IMR-90 (cell line): ENCODE measurements around the gene DNAH8. TPM values are rescaled to one million over a fixed set of nuclear protein-coding genes. Genes with fewer than 3 reads are reported as not detected.

Source experiments
- ATAC-seq: fragments of 200-7000 bp; cut with Tn5 transposase; 2 replicates; pipeline ENCODE4 v1.9.1; 2020; ENCODE audit warnings: low read depth, mild to moderate bottlenecking, moderate library complexity
- BruUV-seq: library from RNA; stranded (reverse); fragments of 400-500 nt; replicated peaks from 2 replicates; lab custom pipeline; 2021; lab: Mats Ljungman, UMichigan
- CTCF ChIA-PET: fragments of 300-600 bp; formaldehyde crosslinking; extraction: SDS; loops from one replicate; lab custom pipeline; 2021; ENCODE audit warnings: antibody characterized with exemption; lab: Yijun Ruan, JAX
- POLR2A ChIA-PET: fragments of 300-600 bp; sonication (Branson Sonifier 250); formaldehyde crosslinking; loops from one replicate; lab custom pipeline; 2022; ENCODE audit warnings: antibody characterized with exemption; ENCODE audit not compliant: unreplicated experiment; lab: Charles Lee
- DNase-seq: peaks from one replicate; pipeline ENCODE4 v3.0.0; 2013
- H2AFZ ChIP-seq: replicated peaks from 2 replicates; pipeline ENCODE3; 2013; ENCODE audit warnings: low read length, mild to moderate bottlenecking; ENCODE audit not compliant: poor library complexity
- H2AK5ac ChIP-seq: 2 replicates; pipeline ENCODE4 v1.6.1; 2013; ENCODE audit warnings: low read depth, low read length, inconsistent platforms
- H2AK9ac ChIP-seq: replicated peaks from 2 replicates; pipeline ENCODE3; 2013; ENCODE audit warnings: mild to moderate bottlenecking, low read depth, low read length, moderate library complexity; ENCODE audit not compliant: poor library complexity
- H2BK120ac ChIP-seq: 2 replicates; pipeline ENCODE4 v1.6.1; 2013; ENCODE audit warnings: low read depth, low read length, inconsistent platforms
- H2BK15ac ChIP-seq: 3 replicates; pipeline ENCODE4 v1.6.1; 2013; ENCODE audit warnings: low read depth, low read length, inconsistent platforms
- H2BK20ac ChIP-seq: 2 replicates; pipeline ENCODE4 v1.6.1; 2013; ENCODE audit warnings: low read depth, mild to moderate bottlenecking, inconsistent platforms, low read length, moderate library complexity
- H2BK5ac ChIP-seq: 2 replicates; pipeline ENCODE4 v1.6.1; 2013; ENCODE audit warnings: mild to moderate bottlenecking, low read depth, low read length, inconsistent platforms; ENCODE audit not compliant: poor library complexity, severe bottlenecking
- H3K14ac ChIP-seq: replicated peaks from 2 replicates; pipeline ENCODE4 v1.6.1; 2013; ENCODE audit warnings: low read depth, low read length, inconsistent platforms
- H3K18ac ChIP-seq: 2 replicates; pipeline ENCODE4 v1.6.1; 2013; ENCODE audit warnings: low read depth, low read length, control low read depth
- H3K23ac ChIP-seq: 2 replicates; pipeline ENCODE4 v1.6.1; 2013; ENCODE audit warnings: low read depth, low read length, inconsistent platforms
- H3K27ac ChIP-seq: 2 replicates; pipeline ENCODE4 v1.5.1; 2013; ENCODE audit warnings: mild to moderate bottlenecking, control low read depth, low read length; ENCODE audit not compliant: insufficient read depth
- H3K27me3 ChIP-seq: 2 replicates; pipeline ENCODE4 v1.6.1; 2013; ENCODE audit warnings: low read length; ENCODE audit not compliant: control insufficient read depth, insufficient read depth
- H3K36me3 ChIP-seq: 2 replicates; pipeline ENCODE4 v1.6.1; 2013; ENCODE audit warnings: low read length, mixed read lengths; ENCODE audit not compliant: control insufficient read depth, insufficient read depth
- H3K4ac ChIP-seq: 2 replicates; pipeline ENCODE4 v1.6.1; 2013; ENCODE audit warnings: low read depth, low read length, inconsistent platforms
- H3K4me1 ChIP-seq: 2 replicates; pipeline ENCODE4 v1.6.1; 2013; ENCODE audit warnings: low read length, mixed read lengths; ENCODE audit not compliant: control insufficient read depth, insufficient read depth
- H3K4me2 ChIP-seq: 2 replicates; pipeline ENCODE4 v1.6.1; 2013; ENCODE audit warnings: low read depth, mild to moderate bottlenecking, control low read depth, low read length, moderate library complexity
- H3K4me3 ChIP-seq: 2 replicates; pipeline ENCODE4 v1.5.1; 2013; ENCODE audit warnings: low read depth, mild to moderate bottlenecking, control low read depth, low read length, moderate library complexity; ENCODE audit not compliant: insufficient read depth
- H3K56ac ChIP-seq: 2 replicates; pipeline ENCODE4 v1.6.1; 2013; ENCODE audit warnings: low read length, inconsistent platforms; ENCODE audit not compliant: insufficient read depth; ENCODE audit errors: extremely low read depth
- H3K79me1 ChIP-seq, 2 experiments: 2 replicates each; pipeline ENCODE4 v1.6.1; 2013; ENCODE audit warnings: low read length in 2 of 2, inconsistent platforms in 1 of 2, low read depth in 1 of 2
- H3K9ac ChIP-seq: 2 replicates; pipeline ENCODE4 v1.6.1; 2013; ENCODE audit warnings: low read depth, low read length, control low read depth
- H3K9me1 ChIP-seq: 2 replicates; pipeline ENCODE4 v1.6.1; 2013; ENCODE audit warnings: low read length, inconsistent platforms; ENCODE audit not compliant: insufficient read depth
- H3K9me3 ChIP-seq: 2 replicates; pipeline ENCODE4 v1.6.1; 2013; ENCODE audit warnings: low read length; ENCODE audit not compliant: control insufficient read depth, insufficient read depth
- H4K20me1 ChIP-seq: 2 replicates; pipeline ENCODE4 v1.6.1; 2013; ENCODE audit warnings: low read length, inconsistent platforms; ENCODE audit not compliant: insufficient read depth
- H4K5ac ChIP-seq: 2 replicates; pipeline ENCODE4 v1.6.1; 2013; ENCODE audit warnings: mild to moderate bottlenecking, low read depth, low read length, control low read depth
- H4K8ac ChIP-seq, 2 experiments: 2 replicates each; pipeline ENCODE4 v1.6.1; 2013; ENCODE audit warnings: low read depth in 2 of 2, low read length in 2 of 2, control low read depth in 1 of 2, inconsistent platforms in 1 of 2
- H4K91ac ChIP-seq: 2 replicates; pipeline ENCODE4 v1.6.1; 2013; ENCODE audit warnings: low read depth, low read length, inconsistent platforms; ENCODE audit not compliant: insufficient read depth
- CTCF ChIP-seq: conservative IDR thresholded peaks from 2 replicates; pipeline ENCODE4 v1.5.1; 2012; ENCODE audit warnings: mild to moderate bottlenecking, low read depth, low read length, improper control_type of control experiment
- FOS ChIP-seq: fragments of 150-350 bp; IDR thresholded peaks from 2 replicates; pipeline ENCODE4 v1.6.1; 2016; ENCODE audit warnings: low read depth, low read length
- MXI1 ChIP-seq: IDR thresholded peaks from 2 replicates; pipeline ENCODE4 v1.6.1; 2012; ENCODE audit warnings: low read depth, mild to moderate bottlenecking, low read length, moderate library complexity, borderline replicate concordance
- NFE2L2 ChIP-seq: fragments of 150-350 bp; IDR thresholded peaks from 2 replicates; pipeline ENCODE4 v1.6.1; 2016; ENCODE audit warnings: low read depth, mild to moderate bottlenecking, low read length
- POLR2A ChIP-seq: IDR thresholded peaks from 2 replicates; pipeline ENCODE4 v1.6.1; 2012; ENCODE audit warnings: mild to moderate bottlenecking, low read depth, low read length
- SMC3 ChIP-seq: fragments of 150-350 bp; IDR thresholded peaks from 2 replicates; pipeline ENCODE4 v1.6.1; 2016; ENCODE audit warnings: low read depth, mild to moderate bottlenecking, antibody characterized with exemption, low read length, moderate library complexity
- WGBS, 2 experiments: methylation state at CpG; one replicate each; pipeline versions ENCODE4 v1.1.5 to v1.1.7; 2013; ENCODE audit warnings: missing lambda C conversion rate in 2 of 2; ENCODE audit not compliant: insufficient read length in 1 of 2; ENCODE audit errors: extremely low coverage in 2 of 2; 5-methylcytosine and 5-hydroxymethylcytosine counted together
- dilution Hi-C: fragments of 300-500 bp; cut with HindIII; formaldehyde crosslinking; loops from one replicate; pipeline ENCODE4 v1.14.3; 2018; ENCODE audit warnings: low sequenced_read_pairs; ENCODE audit not compliant: unreplicated experiment
- in situ Hi-C: fragments of 300-500 bp; cut with MboI; formaldehyde crosslinking; loops from 3 replicates; pipeline ENCODE4 v1.14.3; 2019; ENCODE audit warnings: low sequenced_read_pairs, inconsistent platforms, mixed read lengths
- intact Hi-C: fragments of 100-400 bp; cut with micrococcal nuclease; formaldehyde crosslinking; loops from 2 replicates; pipeline ENCODE4 v1.10.0; 2022
- polyA plus RNA-seq, 3 experiments: library from polyadenylated mRNA; depleted of rRNA; stranded (reverse); fragments of >200 nt; gene quantifications; 2 replicates each; pipeline ENCODE4 v1.2.3, GENCODE V29; 2012; ENCODE audit warnings: low replicate concordance in 1 of 3
- total RNA-seq: library from RNA; depleted of rRNA; stranded (reverse); fragments of >200 nt; gene quantifications from 2 replicates; pipeline ENCODE4 v1.2.3, GENCODE V29; 2012

Gene DNAH8
- total and polyA plus RNA-seq, 2 of the 4 experiments (the other 2 are of a cell fraction): not detected

GRCh38 chr6:38865521-38866174 is 150.5 kb downstream of the DNAH8 start:
- DNase-seq: no peak
- H2AK9ac ChIP-seq: no peak overlapping the region
- ChIA-PET CTCF (interaction anchor here (0.5 kb wide), 1 partner anchor 926 kb away, joined by 3 read pairs; no protein-coding TSS in a partner anchor), POLR2A (no interaction called here)
- no peaks in the 10 kb centered on the region for H3K79me1 ChIP-seq
- no peak overlapping the region for H4K8ac ChIP-seq
- H2BK20ac ChIP-seq: no peak overlapping the region
- H3K4me1 ChIP-seq: no peaks in the 10 kb centered on the region
- no peak overlapping the region for H2BK120ac ChIP-seq
- no peak overlapping the region for H4K91ac ChIP-seq
- H2AFZ ChIP-seq: no peak overlapping the region
- H4K20me1 ChIP-seq: no peaks in the 10 kb centered on the region
- H2BK5ac ChIP-seq: no peak overlapping the region
- no peaks in the 10 kb centered on the region for H3K36me3 ChIP-seq
- H3K56ac ChIP-seq: no peak overlapping the region
- no peak overlapping the region for H3K14ac ChIP-seq
- no TSS peak for BruUV-seq
- ATAC-seq: no peak
- H4K5ac ChIP-seq: no peak overlapping the region
- no peak overlapping the region for H3K9ac ChIP-seq
- no peaks in the 10 kb centered on the region for H3K9me1 ChIP-seq
- no peak overlapping the region for H3K4ac ChIP-seq
- H3K4me2 ChIP-seq: no peak overlapping the region
- in situ Hi-C loops: no loop called here
- no peak overlapping the region for H3K4me3 ChIP-seq
- H3K27ac ChIP-seq: no peak overlapping the region
- no peaks in the 10 kb centered on the region for H3K27me3 ChIP-seq
- WGBS, 2 experiments: no CpG with 5 or more reads among the region's 1 CpG
- intact Hi-C loops: no loop called here
- no peak overlapping the region for H3K23ac ChIP-seq
- no peak overlapping the region for H2AK5ac ChIP-seq
- TF ChIP-seq SMC3 (no peak), CTCF (no peak), POLR2A (no peak), FOS (no peak), MXI1 (no peak), NFE2L2 (no peak)
- no peak overlapping the region for H3K18ac ChIP-seq
- no peaks in the 10 kb centered on the region for H3K9me3 ChIP-seq
- H2BK15ac ChIP-seq: no peak overlapping the region
- dilution Hi-C loops: no loop called here
